NCI-H2196 (cell line): ENCODE measurements around the gene IGFL1.
"Not testable (repeated sequence)": the region's sequence is repeated elsewhere in the genome, so short reads cannot be mapped to it uniquely, and the experiment has no call there.

Experiments used
- DNase-seq: peaks from one replicate; lab custom pipeline; 2025; ENCODE audit not compliant: unreplicated experiment; lab: John Stamatoyannopoulos, UW

The IGFL1 gene

GRCh38 chr19:46221981-46222610 lies 7.4 kb upstream of the IGFL1 start:
- peak; percentile 61 for DNase-seq

GRCh38 chr19:46223787-46224186 lies 5.8 kb upstream of the IGFL1 start:
- DNase-seq = not testable (repeated sequence)

GRCh38 chr19:46224773-46225172 lies 4.8 kb upstream of the IGFL1 start:
- no peak for DNase-seq

- no peak for DNase-seq
Observed at GRCh38 chr19:46225558-46226004, 4.0 kb upstream of the IGFL1 start.

GRCh38 chr19:46226438-46226973 lies 3.0 kb upstream of the IGFL1 start:
- no peak for DNase-seq

- DNase-seq = no peak
Observed at GRCh38 chr19:46232029-46232428, 2.5 kb downstream of the IGFL1 start.

- no peak for DNase-seq
Observed at GRCh38 chr19:46232468-46232867, 2.9 kb downstream of the IGFL1 start.

GRCh38 chr19:46232938-46233621 lies 3.5 kb downstream of the IGFL1 start:
- DNase-seq = no peak

- DNase-seq = not testable (repeated sequence)
Observed at GRCh38 chr19:46233871-46234270, 4.3 kb downstream of the IGFL1 start.

- DNase-seq = not testable (repeated sequence)
Observed at GRCh38 chr19:46238141-46238540, 8.6 kb downstream of the IGFL1 start.

GRCh38 chr19:46239193-46240024 lies 9.9 kb downstream of the IGFL1 start:
- DNase-seq = no peak

- DNase-seq = no peak
Observed at GRCh38 chr19:46240693-46241092, 11.2 kb downstream of the IGFL1 start.

- peak; percentile 28 for DNase-seq
Observed at GRCh38 chr19:46241626-46242025, 12.1 kb downstream of the IGFL1 start.

GRCh38 chr19:46243081-46243654 lies 13.6 kb downstream of the IGFL1 start:
- not testable (repeated sequence) for DNase-seq

GRCh38 chr19:46250076-46250735 lies 20.7 kb downstream of the IGFL1 start:
- DNase-seq = no peak

- peak; percentile 33 for DNase-seq
Observed at GRCh38 chr19:46251416-46251815, 21.9 kb downstream of the IGFL1 start.

GRCh38 chr19:46254776-46255175 lies 25.2 kb downstream of the IGFL1 start:
- DNase-seq = no peak

- DNase-seq = no peak
Observed at GRCh38 chr19:46256855-46257254, 27.3 kb downstream of the IGFL1 start.

- DNase-seq = not testable (repeated sequence)
Observed at GRCh38 chr19:46261501-46261900, 32.0 kb downstream of the IGFL1 start.

GRCh38 chr19:46262684-46263296 lies 33.2 kb downstream of the IGFL1 start:
- DNase-seq = peak; percentile 87
